BJ (cell line): Measurements from ENCODE around the gene AP1M1. TPM values are rescaled to one million over a fixed set of nuclear protein-coding genes. Genes with fewer than 3 reads are reported as not detected.

Experiments
- CTCF ChIA-PET: fragments of 350-600 bp; formaldehyde crosslinking; extraction: SDS; loops from one replicate; lab custom pipeline; 2021; ENCODE audit warnings: antibody characterized with exemption, inconsistent platforms; lab: Yijun Ruan, JAX
- POLR2A ChIA-PET: fragments of 300-600 bp; sonication (Branson Sonifier 250); formaldehyde crosslinking; extraction: SDS; loops from one replicate; lab custom pipeline; 2021; ENCODE audit warnings: antibody characterized with exemption; lab: Charles Lee
- DNase-seq: peaks from one replicate; pipeline ENCODE4 v3.0.0-alpha.2; 2011; ENCODE audit warnings: low read depth
- H3K27me3 ChIP-seq: 2 replicates; pipeline ENCODE4 v1.6.0; 2011; ENCODE audit warnings: low read length; ENCODE audit not compliant: control insufficient read depth, insufficient read depth
- H3K36me3 ChIP-seq: 2 replicates; pipeline ENCODE4 v1.5.1; 2011; ENCODE audit warnings: low read length; ENCODE audit not compliant: control insufficient read depth, insufficient read depth
- H3K4me3 ChIP-seq: 2 replicates; pipeline ENCODE4 v1.5.1; 2011; ENCODE audit warnings: low read depth, mild to moderate bottlenecking, control low read depth, low read length
- polyA plus RNA-seq: library from polyadenylated mRNA; depleted of rRNA; stranded (reverse); fragments of >200 nt; gene quantifications from 2 replicates; pipeline ENCODE4 v1.2.3, GENCODE V29; 2011
- TF ChIP-seq, protein P1 (sequence below): IDR thresholded peaks from 2 replicates; pipeline ENCODE4 v1.5.1; 2011; ENCODE audit warnings: low read depth, mild to moderate bottlenecking, control low read depth, inconsistent platforms, low read length, moderate library complexity; ENCODE audit not compliant: insufficient read depth

Gene AP1M1
- polyA plus RNA-seq, 1 experiment: 72.1 TPM

DNA sequence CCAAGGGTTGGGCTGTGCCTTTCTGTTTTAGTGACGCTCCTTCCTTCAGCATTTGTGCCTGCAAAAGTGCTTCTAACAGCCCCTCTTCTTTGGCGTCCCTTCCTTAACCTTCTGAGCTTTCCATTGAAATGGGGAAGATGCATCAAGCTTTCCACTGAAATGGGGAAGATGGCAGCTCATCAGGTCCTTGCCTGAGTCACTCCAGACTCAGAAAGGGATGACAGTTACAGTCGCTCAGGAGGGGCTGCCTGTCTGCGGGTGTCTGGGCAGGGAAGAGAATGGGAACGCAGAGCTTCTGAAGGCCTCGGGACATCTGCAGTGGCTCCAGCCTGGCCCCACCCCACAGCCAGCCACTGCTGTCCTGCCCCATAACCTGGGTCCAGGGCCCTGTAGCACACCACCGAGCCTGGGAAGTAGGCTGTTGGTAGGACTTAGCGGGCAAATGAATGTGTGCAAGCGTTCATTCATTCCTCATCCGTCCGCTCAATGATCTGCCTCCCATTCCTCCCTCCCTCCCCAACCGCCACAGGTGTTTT is 9.8 kb downstream of the AP1M1 start:
- peaks cover 31% of the 10 kb centered on the region for H3K36me3 ChIP-seq
- CTCF ChIA-PET: interaction anchor here (1.2 kb wide), 1 partner anchor 175 kb away, joined by 4 read pairs; no protein-coding TSS in a partner anchor
- no peak for DNase-seq

DNA sequence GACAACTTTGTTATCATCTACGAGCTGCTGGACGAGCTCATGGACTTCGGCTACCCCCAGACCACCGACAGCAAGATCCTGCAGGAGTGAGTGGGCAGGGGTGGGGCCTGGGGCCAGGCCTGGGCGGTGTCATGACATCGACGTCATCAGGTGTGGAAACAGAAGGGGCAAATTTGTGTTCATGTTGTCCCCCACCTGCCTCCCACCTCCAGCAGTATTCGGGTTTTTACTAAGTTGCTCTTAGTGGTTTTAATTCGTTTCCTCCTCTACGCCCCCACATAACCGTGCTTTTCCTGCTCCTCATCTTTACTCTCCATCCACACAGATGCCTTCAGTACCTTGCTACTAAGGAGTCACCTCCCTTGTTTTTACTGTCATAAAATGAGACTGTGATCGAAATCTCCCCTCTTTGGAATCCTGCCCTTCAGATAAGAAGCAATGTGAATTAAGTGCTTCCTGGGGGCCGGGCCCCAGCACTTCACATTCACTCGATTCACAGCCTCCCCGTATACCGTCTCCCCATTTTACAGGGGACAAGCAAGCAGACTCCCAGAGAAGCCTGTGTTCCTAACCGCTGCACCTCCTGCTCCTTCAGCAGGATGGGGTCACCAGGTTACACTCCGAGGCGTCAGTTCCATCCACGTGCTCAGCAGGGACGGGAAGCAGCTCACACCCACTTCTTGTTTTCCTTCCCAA is 10.5 kb downstream of the AP1M1 start:
- H3K27me3 ChIP-seq: no peaks in the 10 kb centered on the region
- DNase-seq: no peak
- ChIA-PET POLR2A (no interaction called here), CTCF (no interaction called here)
- peaks cover 29% of the 10 kb centered on the region for H3K36me3 ChIP-seq
- TF ChIP-seq, protein P1, sequence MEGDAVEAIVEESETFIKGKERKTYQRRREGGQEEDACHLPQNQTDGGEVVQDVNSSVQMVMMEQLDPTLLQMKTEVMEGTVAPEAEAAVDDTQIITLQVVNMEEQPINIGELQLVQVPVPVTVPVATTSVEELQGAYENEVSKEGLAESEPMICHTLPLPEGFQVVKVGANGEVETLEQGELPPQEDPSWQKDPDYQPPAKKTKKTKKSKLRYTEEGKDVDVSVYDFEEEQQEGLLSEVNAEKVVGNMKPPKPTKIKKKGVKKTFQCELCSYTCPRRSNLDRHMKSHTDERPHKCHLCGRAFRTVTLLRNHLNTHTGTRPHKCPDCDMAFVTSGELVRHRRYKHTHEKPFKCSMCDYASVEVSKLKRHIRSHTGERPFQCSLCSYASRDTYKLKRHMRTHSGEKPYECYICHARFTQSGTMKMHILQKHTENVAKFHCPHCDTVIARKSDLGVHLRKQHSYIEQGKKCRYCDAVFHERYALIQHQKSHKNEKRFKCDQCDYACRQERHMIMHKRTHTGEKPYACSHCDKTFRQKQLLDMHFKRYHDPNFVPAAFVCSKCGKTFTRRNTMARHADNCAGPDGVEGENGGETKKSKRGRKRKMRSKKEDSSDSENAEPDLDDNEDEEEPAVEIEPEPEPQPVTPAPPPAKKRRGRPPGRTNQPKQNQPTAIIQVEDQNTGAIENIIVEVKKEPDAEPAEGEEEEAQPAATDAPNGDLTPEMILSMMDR: no peak
- no peak overlapping the region for H3K4me3 ChIP-seq

More for the DNA sequence above, 9.8 kb downstream of the AP1M1 start:
- TF ChIP-seq, protein P1: no peak
- no peaks in the 10 kb centered on the region for H3K27me3 ChIP-seq
- no peak overlapping the region for H3K4me3 ChIP-seq
- POLR2A ChIA-PET: no interaction called here

DNA sequence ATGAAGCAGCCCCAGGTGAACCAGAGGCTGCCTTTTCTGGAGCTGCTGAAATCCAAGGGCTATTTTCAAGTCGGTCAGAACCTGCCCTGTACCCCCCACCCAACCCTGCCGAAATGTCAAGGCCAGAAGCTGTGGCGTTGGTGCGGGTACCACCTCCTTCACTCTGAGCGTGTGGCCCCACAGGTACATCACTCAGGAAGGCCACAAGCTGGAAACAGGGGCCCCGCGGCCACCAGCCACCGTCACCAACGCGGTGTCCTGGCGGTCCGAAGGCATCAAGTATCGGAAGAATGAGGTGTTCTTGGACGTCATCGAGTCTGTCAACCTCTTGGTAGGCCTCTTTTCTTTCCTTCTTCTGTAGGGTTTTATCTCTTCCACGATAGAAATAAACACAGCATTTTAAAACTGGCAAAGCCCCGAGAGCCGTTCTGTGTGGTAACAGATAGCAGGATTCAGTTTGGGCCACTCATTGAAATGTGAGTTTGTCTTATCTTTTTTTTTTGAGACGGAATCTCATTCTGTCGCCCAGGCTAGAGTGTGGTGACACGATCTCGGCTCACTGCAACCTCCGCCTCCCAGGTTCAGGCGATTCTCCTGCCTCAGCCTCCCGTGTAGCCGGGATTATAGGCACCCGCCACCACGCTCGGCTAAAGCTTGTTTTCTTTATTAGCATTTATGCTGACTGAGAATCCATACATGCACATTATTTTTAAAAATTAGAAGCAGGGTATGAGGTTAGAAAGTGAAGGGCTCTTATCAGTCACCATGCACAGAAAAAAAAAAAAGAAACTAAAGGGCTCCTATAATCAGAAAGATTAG is 11.3 kb downstream of the AP1M1 start:
- ChIA-PET POLR2A (no interaction called here), CTCF (no interaction called here)
- Histone ChIP-seq H3K36me3 (peaks cover 23% of the 10 kb centered on the region), H3K4me3 (no peak overlapping the region), H3K27me3 (no peaks in the 10 kb centered on the region)
- TF ChIP-seq, protein P1: no peak
- DNase-seq: no peak

DNA sequence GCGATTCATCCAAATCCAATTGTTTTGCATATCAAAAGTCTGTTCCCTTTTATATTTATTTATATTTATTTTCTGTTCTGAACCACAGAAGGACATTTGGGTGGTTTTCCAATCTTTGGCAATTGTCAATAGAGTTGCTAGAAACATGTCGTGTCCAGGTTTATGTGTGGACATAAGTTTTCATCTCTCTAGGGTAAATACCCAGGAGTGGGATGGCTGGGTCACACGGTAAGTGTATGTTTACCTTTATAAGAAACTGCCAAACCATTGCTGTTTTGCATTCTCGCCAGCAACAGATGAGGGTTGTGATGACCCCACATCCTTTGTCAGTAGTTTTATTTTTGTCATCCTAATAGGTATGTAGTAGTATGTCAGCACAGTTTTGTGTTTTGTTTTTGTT is 12.5 kb downstream of the AP1M1 start:
- TF ChIP-seq, protein P1: no peak
- Histone ChIP-seq H3K4me3 (no peak overlapping the region), H3K36me3 (peaks cover 18% of the 10 kb centered on the region), H3K27me3 (no peaks in the 10 kb centered on the region)
- CTCF ChIA-PET: no interaction called here
- no peak for DNase-seq
- POLR2A ChIA-PET: no interaction called here

DNA sequence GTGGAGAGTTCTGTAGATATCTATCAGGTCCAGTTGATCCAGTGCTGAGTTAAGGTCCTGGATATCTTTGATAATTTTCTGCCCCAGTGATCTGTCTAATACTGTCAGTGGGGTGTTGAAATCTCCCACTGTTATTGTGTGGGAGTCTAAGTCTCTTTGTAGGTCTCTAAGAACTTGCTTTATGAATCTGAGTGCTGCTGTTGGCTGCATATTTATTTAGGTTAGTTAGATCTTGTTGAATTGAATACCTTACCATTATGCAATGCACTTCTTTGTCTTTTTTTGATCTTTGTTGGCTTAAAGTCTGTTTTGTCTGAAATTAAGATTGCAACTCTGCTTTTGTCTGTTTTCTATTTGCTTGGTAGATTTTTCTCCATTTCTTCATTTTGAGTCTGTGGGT is 15.4 kb downstream of the AP1M1 start:
- DNase-seq: no peak
- Histone ChIP-seq H3K36me3 (peaks cover 13% of the 10 kb centered on the region), H3K4me3 (no peak overlapping the region), H3K27me3 (no peaks in the 10 kb centered on the region)
- POLR2A ChIA-PET: no interaction called here
- CTCF ChIA-PET: interaction anchor here (1.3 kb wide), 1 partner anchor 170 kb away, joined by 3 read pairs; no protein-coding TSS in a partner anchor
- TF ChIP-seq, protein P1: no peak
